ENCODE results near the gene TPRG1.

Gene TPRG1

GRCh38 chr3:189275852-189276251 is 104.1 kb downstream of the TPRG1 start:
- H3K9me3 ChIP-seq (ENCODE audit: control insufficient read depth, low read length): no peaks in the 10 kb centered on the region
- peaks cover 12% of the 10 kb centered on the region for H3K4me1 ChIP-seq (ENCODE audit: control insufficient read depth, insufficient read depth, low read length)
- no peaks in the 10 kb centered on the region for H3K36me3 ChIP-seq (ENCODE audit: control insufficient read depth, insufficient read depth, low read length)
- no peaks in the 10 kb centered on the region for H3K27me3 ChIP-seq (ENCODE audit: control insufficient read depth, insufficient read depth, low read length)
- no peak overlapping the region for H3K9ac ChIP-seq (ENCODE audit: low read length)
- no peak overlapping the region for H3K4me3 ChIP-seq (ENCODE audit: low read length)

- H3K9me3 ChIP-seq (ENCODE audit: control insufficient read depth, low read length): no peaks in the 10 kb centered on the region
- no peaks in the 10 kb centered on the region for H3K36me3 ChIP-seq (ENCODE audit: control insufficient read depth, insufficient read depth, low read length)
- peaks cover 12% of the 10 kb centered on the region for H3K4me1 ChIP-seq (ENCODE audit: control insufficient read depth, insufficient read depth, low read length)
- no peak overlapping the region for H3K4me3 ChIP-seq (ENCODE audit: low read length)
- no peaks in the 10 kb centered on the region for H3K27me3 ChIP-seq (ENCODE audit: control insufficient read depth, insufficient read depth, low read length)
- no peak overlapping the region for H3K9ac ChIP-seq (ENCODE audit: low read length)
Observed at GRCh38 chr3:189276444-189277219, 104.9 kb downstream of the TPRG1 start.

GRCh38 chr3:189277711-189278110 is 105.9 kb downstream of the TPRG1 start:
- Histone ChIP-seq H3K4me3 (ENCODE audit: low read length) (no peak overlapping the region), H3K27me3 (ENCODE audit: control insufficient read depth, insufficient read depth, low read length) (no peaks in the 10 kb centered on the region), H3K36me3 (ENCODE audit: control insufficient read depth, insufficient read depth, low read length) (no peaks in the 10 kb centered on the region), H3K4me1 (ENCODE audit: control insufficient read depth, insufficient read depth, low read length) (peaks cover 12% of the 10 kb centered on the region), H3K9ac (ENCODE audit: low read length) (no peak overlapping the region), H3K9me3 (ENCODE audit: control insufficient read depth, low read length) (no peaks in the 10 kb centered on the region)

- Histone ChIP-seq H3K9me3 (ENCODE audit: control insufficient read depth, low read length) (no peaks in the 10 kb centered on the region), H3K9ac (ENCODE audit: low read length) (no peak overlapping the region), H3K4me1 (ENCODE audit: control insufficient read depth, insufficient read depth, low read length) (peaks cover 12% of the 10 kb centered on the region), H3K36me3 (ENCODE audit: control insufficient read depth, insufficient read depth, low read length) (no peaks in the 10 kb centered on the region), H3K27me3 (ENCODE audit: control insufficient read depth, insufficient read depth, low read length) (no peaks in the 10 kb centered on the region), H3K4me3 (ENCODE audit: low read length) (no peak overlapping the region)
Observed at GRCh38 chr3:189278221-189278620, 106.5 kb downstream of the TPRG1 start.

- H3K9me3 ChIP-seq (ENCODE audit: control insufficient read depth, low read length): no peaks in the 10 kb centered on the region
- H3K4me3 ChIP-seq (ENCODE audit: low read length): no peak overlapping the region
- peaks cover 1% of the 10 kb centered on the region for H3K4me1 ChIP-seq (ENCODE audit: control insufficient read depth, insufficient read depth, low read length)
- H3K9ac ChIP-seq (ENCODE audit: low read length): no peak overlapping the region
- H3K27me3 ChIP-seq (ENCODE audit: control insufficient read depth, insufficient read depth, low read length): no peaks in the 10 kb centered on the region
- H3K36me3 ChIP-seq (ENCODE audit: control insufficient read depth, insufficient read depth, low read length): no peaks in the 10 kb centered on the region
Observed at GRCh38 chr3:189282189-189282588, 110.4 kb downstream of the TPRG1 start.

- Histone ChIP-seq H3K4me3 (ENCODE audit: low read length) (no peak overlapping the region), H3K9me3 (ENCODE audit: control insufficient read depth, low read length) (no peaks in the 10 kb centered on the region), H3K27me3 (ENCODE audit: control insufficient read depth, insufficient read depth, low read length) (no peaks in the 10 kb centered on the region), H3K9ac (ENCODE audit: low read length) (no peak overlapping the region), H3K4me1 (ENCODE audit: control insufficient read depth, insufficient read depth, low read length) (no peaks in the 10 kb centered on the region), H3K36me3 (ENCODE audit: control insufficient read depth, insufficient read depth, low read length) (no peaks in the 10 kb centered on the region)
Observed at GRCh38 chr3:189282741-189283140, 111.0 kb downstream of the TPRG1 start.

- Histone ChIP-seq H3K27me3 (ENCODE audit: control insufficient read depth, insufficient read depth, low read length) (no peaks in the 10 kb centered on the region), H3K9ac (ENCODE audit: low read length) (no peak overlapping the region), H3K36me3 (ENCODE audit: control insufficient read depth, insufficient read depth, low read length) (no peaks in the 10 kb centered on the region), H3K4me1 (ENCODE audit: control insufficient read depth, insufficient read depth, low read length) (no peaks in the 10 kb centered on the region), H3K9me3 (ENCODE audit: control insufficient read depth, low read length) (no peaks in the 10 kb centered on the region), H3K4me3 (ENCODE audit: low read length) (no peak overlapping the region)
Observed at GRCh38 chr3:189286188-189286587, 114.4 kb downstream of the TPRG1 start.

GRCh38 chr3:189286916-189287315 is 115.1 kb downstream of the TPRG1 start:
- Histone ChIP-seq H3K9ac (ENCODE audit: low read length) (no peak overlapping the region), H3K9me3 (ENCODE audit: control insufficient read depth, low read length) (no peaks in the 10 kb centered on the region), H3K36me3 (ENCODE audit: control insufficient read depth, insufficient read depth, low read length) (no peaks in the 10 kb centered on the region), H3K4me1 (ENCODE audit: control insufficient read depth, insufficient read depth, low read length) (no peaks in the 10 kb centered on the region), H3K4me3 (ENCODE audit: low read length) (no peak overlapping the region), H3K27me3 (ENCODE audit: control insufficient read depth, insufficient read depth, low read length) (no peaks in the 10 kb centered on the region)

GRCh38 chr3:189288348-189289235 is 116.8 kb downstream of the TPRG1 start:
- no peaks in the 10 kb centered on the region for H3K36me3 ChIP-seq (ENCODE audit: control insufficient read depth, insufficient read depth, low read length)
- H3K4me3 ChIP-seq (ENCODE audit: low read length): no peak overlapping the region
- no peaks in the 10 kb centered on the region for H3K9me3 ChIP-seq (ENCODE audit: control insufficient read depth, low read length)
- peaks cover 10% of the 10 kb centered on the region for H3K4me1 ChIP-seq (ENCODE audit: control insufficient read depth, insufficient read depth, low read length)
- no peaks in the 10 kb centered on the region for H3K27me3 ChIP-seq (ENCODE audit: control insufficient read depth, insufficient read depth, low read length)
- no peak overlapping the region for H3K9ac ChIP-seq (ENCODE audit: low read length)

GRCh38 chr3:189289251-189289650 is 117.5 kb downstream of the TPRG1 start:
- no peak overlapping the region for H3K4me3 ChIP-seq (ENCODE audit: low read length)
- no peaks in the 10 kb centered on the region for H3K36me3 ChIP-seq (ENCODE audit: control insufficient read depth, insufficient read depth, low read length)
- no peaks in the 10 kb centered on the region for H3K9me3 ChIP-seq (ENCODE audit: control insufficient read depth, low read length)
- peaks cover 14% of the 10 kb centered on the region for H3K4me1 ChIP-seq (ENCODE audit: control insufficient read depth, insufficient read depth, low read length)
- no peaks in the 10 kb centered on the region for H3K27me3 ChIP-seq (ENCODE audit: control insufficient read depth, insufficient read depth, low read length)
- no peak overlapping the region for H3K9ac ChIP-seq (ENCODE audit: low read length)

- Histone ChIP-seq H3K4me1 (ENCODE audit: control insufficient read depth, insufficient read depth, low read length) (peaks cover 14% of the 10 kb centered on the region), H3K27me3 (ENCODE audit: control insufficient read depth, insufficient read depth, low read length) (no peaks in the 10 kb centered on the region), H3K4me3 (ENCODE audit: low read length) (no peak overlapping the region), H3K36me3 (ENCODE audit: control insufficient read depth, insufficient read depth, low read length) (no peaks in the 10 kb centered on the region), H3K9me3 (ENCODE audit: control insufficient read depth, low read length) (no peaks in the 10 kb centered on the region), H3K9ac (ENCODE audit: low read length) (no peak overlapping the region)
Observed at GRCh38 chr3:189292667-189293484, 121.1 kb downstream of the TPRG1 start.

Measured in mucosa of stomach (tissue), 1 donor.